ENCODE results near the gene CAGE1.

DNA sequence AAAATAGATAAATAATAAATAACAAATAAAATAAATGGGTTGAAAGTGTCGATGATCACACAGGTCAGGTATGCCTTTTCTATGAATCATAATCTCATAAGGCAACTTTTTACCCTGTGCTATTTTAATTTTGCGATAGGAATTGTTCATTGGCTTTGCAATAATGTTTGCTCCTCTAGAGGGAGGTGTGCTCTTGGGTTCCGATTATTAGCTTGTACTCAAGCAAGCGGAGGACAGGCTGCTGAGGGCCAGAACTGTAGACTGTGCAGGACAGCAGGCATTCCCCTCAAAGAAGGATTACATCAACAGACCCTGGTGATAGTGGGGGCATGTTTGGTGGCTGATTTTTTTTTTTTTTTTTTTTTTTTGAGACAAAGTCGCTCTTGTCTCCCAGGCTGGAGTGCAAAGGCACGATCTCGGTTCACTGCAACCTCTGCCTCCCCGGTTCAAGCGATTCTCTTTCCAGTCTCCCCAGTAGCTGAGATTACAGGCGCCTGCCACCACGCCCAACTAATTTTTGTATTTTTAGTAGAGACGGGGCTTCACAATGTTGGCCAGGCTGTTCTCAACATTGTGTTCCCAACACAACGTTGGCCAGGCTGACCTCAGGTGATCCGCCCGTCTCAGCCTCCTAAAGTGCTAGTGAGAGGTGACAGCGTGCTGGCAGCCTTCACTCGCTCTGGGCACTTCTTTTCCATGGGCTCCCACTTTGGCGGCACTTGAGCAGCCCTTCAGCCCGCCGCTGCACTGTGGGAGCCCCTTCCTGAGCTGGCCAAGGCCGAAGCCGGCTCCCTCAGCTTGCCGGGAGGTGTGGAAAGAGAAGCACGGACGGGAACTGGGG lies 35.6 kb upstream of the CAGE1 start:
- TF ChIP-seq, protein P1, sequence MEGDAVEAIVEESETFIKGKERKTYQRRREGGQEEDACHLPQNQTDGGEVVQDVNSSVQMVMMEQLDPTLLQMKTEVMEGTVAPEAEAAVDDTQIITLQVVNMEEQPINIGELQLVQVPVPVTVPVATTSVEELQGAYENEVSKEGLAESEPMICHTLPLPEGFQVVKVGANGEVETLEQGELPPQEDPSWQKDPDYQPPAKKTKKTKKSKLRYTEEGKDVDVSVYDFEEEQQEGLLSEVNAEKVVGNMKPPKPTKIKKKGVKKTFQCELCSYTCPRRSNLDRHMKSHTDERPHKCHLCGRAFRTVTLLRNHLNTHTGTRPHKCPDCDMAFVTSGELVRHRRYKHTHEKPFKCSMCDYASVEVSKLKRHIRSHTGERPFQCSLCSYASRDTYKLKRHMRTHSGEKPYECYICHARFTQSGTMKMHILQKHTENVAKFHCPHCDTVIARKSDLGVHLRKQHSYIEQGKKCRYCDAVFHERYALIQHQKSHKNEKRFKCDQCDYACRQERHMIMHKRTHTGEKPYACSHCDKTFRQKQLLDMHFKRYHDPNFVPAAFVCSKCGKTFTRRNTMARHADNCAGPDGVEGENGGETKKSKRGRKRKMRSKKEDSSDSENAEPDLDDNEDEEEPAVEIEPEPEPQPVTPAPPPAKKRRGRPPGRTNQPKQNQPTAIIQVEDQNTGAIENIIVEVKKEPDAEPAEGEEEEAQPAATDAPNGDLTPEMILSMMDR (conservative IDR thresholded peaks at IDR 0.05; ENCODE audit: low read depth in 2 of 2): peak; percentile 54 to 66
- TF ChIP-seq EZH2phosphoT487 (IDR thresholded peaks at IDR 0.05; ENCODE audit: unreplicated experiment) (no peak), JUNB (IDR thresholded peaks at IDR 0.05; ENCODE audit: unreplicated experiment) (no peak)
